GM12865 (cell line): ENCODE data around the gene SLC30A9.

Source experiments
- DNase-seq: peaks from one replicate; pipeline ENCODE4 v3.0.0; 2010; ENCODE audit warnings: low read depth
- H3K4me3 ChIP-seq: 2 replicates; pipeline ENCODE4 v1.5.1; 2011; ENCODE audit warnings: mild to moderate bottlenecking, low read depth, low read length, control low read depth
- CTCF ChIP-seq: IDR thresholded peaks from 2 replicates; pipeline ENCODE4 v1.5.1; 2011; ENCODE audit warnings: low read length, control low read depth, low read depth, inconsistent platforms; ENCODE audit not compliant: insufficient read depth; ENCODE audit errors: missing control alignments

SLC30A9 gene

GRCh38 chr4:41998019-41998418 lies 7.7 kb downstream of the SLC30A9 start:
- no peak for TF ChIP-seq CTCF
- no peak for DNase-seq
- H3K4me3 ChIP-seq = no peak overlapping the region

- no peak for TF ChIP-seq CTCF
Measured at GRCh38 chr4:41999321-41999720, 9.0 kb downstream of the SLC30A9 start.

GRCh38 chr4:42008011-42008786 lies 17.9 kb downstream of the SLC30A9 start:
- no peak for TF ChIP-seq CTCF
- H3K4me3 ChIP-seq = no peak overlapping the region
- no peak for DNase-seq

More at GRCh38 chr4:41999321-41999720, 9.0 kb downstream of the SLC30A9 start:
- no peak overlapping the region for H3K4me3 ChIP-seq
- DNase-seq = no peak

- no peak overlapping the region for H3K4me3 ChIP-seq
- TF ChIP-seq CTCF = no peak
- DNase-seq = no peak
Measured at GRCh38 chr4:42015438-42015837, 25.1 kb downstream of the SLC30A9 start.

- no peak for DNase-seq
- H3K4me3 ChIP-seq = no peak overlapping the region
- TF ChIP-seq CTCF = no peak
Measured at GRCh38 chr4:42018451-42018850, 28.1 kb downstream of the SLC30A9 start.

GRCh38 chr4:42048394-42048793 lies 58.1 kb downstream of the SLC30A9 start:
- TF ChIP-seq CTCF = no peak
- DNase-seq = no peak
- H3K4me3 ChIP-seq = no peak overlapping the region
